Prostate gland (tissue), 2 donors: ENCODE data around the gene MS4A8.
"Not testable (repeated sequence)": the region's sequence is repeated elsewhere in the genome, so short reads cannot be mapped to it uniquely, and the experiment has no call there.

Experiments
- CTCF ChIP-seq, 4 experiments: fragments of 200-600 bp in 2 of 4; fragments of 450-650 bp in 2 of 4; sonication (generic) in 2 of 4; IDR thresholded peaks; 1 replicate in 3 of 4; 2 replicates in 1 of 4; pipeline ENCODE4 v1.5.1; 2016 to 2019; ENCODE audit warnings: antibody characterized with exemption in 4 of 4, mild to moderate bottlenecking in 2 of 4, moderate library complexity in 2 of 4
- POLR2A ChIP-seq: fragments of 450-650 bp; IDR thresholded peaks from one replicate; pipeline ENCODE4 v1.6.1; 2016; ENCODE audit warnings: antibody characterized with exemption, mild to moderate bottlenecking
- POLR2AphosphoS5 ChIP-seq: sonication (generic); formaldehyde crosslinking; IDR thresholded peaks from one replicate; pipeline ENCODE4 v1.6.1; 2017; ENCODE audit warnings: antibody characterized with exemption

DNA sequence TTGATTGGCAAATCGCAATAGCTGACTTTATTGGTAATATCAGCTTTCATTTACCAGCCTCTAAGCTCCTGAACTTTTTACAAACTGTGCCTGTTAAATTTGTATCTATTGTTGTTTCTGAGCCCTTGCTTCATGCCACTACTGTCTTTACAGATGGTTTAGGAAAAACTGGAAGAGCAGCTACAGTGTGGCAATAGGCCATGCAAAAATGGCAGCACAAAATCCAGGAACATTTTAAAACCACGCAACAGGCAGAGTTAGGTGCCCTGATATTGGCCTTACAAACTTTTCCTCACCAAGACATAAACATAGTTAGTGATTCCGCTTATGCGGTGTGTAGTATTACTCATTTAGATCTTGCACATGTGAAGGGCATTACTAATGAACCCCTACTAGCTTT is 59.3 kb downstream of the MS4A8 start:
- TF ChIP-seq POLR2A; CTCF (IDR thresholded peaks at IDR 0.05): not testable (repeated sequence)
- peak; percentile 46 for TF ChIP-seq POLR2AphosphoS5
